MM.1S (cell line): Measurements from ENCODE around the gene IFITM1.
"Not testable (repeated sequence)": the region's sequence is repeated elsewhere in the genome, so short reads cannot be mapped to it uniquely, and the experiment has no call there.

ENCODE experiments used
- CTCF ChIP-seq: fragments of 300-600 bp; sonication (generic); IDR thresholded peaks from 2 replicates; pipeline ENCODE4 v1.5.1; 2016; ENCODE audit warnings: antibody characterized with exemption, low read length, mixed read lengths
- EZH2 ChIP-seq: fragments of 300-600 bp; sonication (generic); optimal IDR thresholded peaks from 2 replicates; pipeline ENCODE3; 2017; ENCODE audit warnings: low read depth, mild to moderate bottlenecking, antibody characterized with exemption, low read length, mixed read lengths
- EZH2phosphoT487 ChIP-seq: fragments of 300-600 bp; sonication (generic); IDR thresholded peaks from 2 replicates; pipeline ENCODE4 v1.6.1; 2018; ENCODE audit warnings: antibody characterized with exemption, low read length

GRCh38 chr11:328516-329100 is 14.8 kb downstream of the IFITM1 start:
- not testable (repeated sequence) for TF ChIP-seq CTCF, EZH2, EZH2phosphoT487
